ELF-1 (cell line): ENCODE measurements around the gene NUP93.

Source experiments
- DNase-seq: peaks from one replicate; pipeline ENCODE4 v3.0.0-alpha.2; 2016; ENCODE audit warnings: low read depth, low spot score

NUP93 gene

GRCh38 chr16:56729735-56730662, at the start of gene NUP93:
TSS of gene NUP93 (plus strand) at chr16:56730129. CDS start at chr16:56748248, 18,119 bp downstream.
- peak; percentile 87 for DNase-seq

- peak; percentile 91 for DNase-seq
Measured at GRCh38 chr16:56681939-56682702, 47.8 kb upstream of the NUP93 start, which contains the start of gene MT1X. TSS of gene MT1X (plus strand) at chr16:56682470. CDS start at chr16:56682541, 71 bp downstream.

- DNase-seq, result no peak
Measured at GRCh38 chr16:56682703-56683397, 47.1 kb upstream of the NUP93 start.

- no peak for DNase-seq
Measured at GRCh38 chr16:56683424-56684172, 46.3 kb upstream of the NUP93 start.

GRCh38 chr16:56684256-56684925, 45.5 kb upstream of the NUP93 start:
- DNase-seq, result no peak

GRCh38 chr16:56684926-56685590, 44.9 kb upstream of the NUP93 start:
- DNase-seq, result no peak

GRCh38 chr16:56686758-56687157, 43.2 kb upstream of the NUP93 start:
- no peak for DNase-seq

GRCh38 chr16:56688762-56689161, 41.2 kb upstream of the NUP93 start:
- DNase-seq, result no peak

GRCh38 chr16:56689171-56689570, 40.8 kb upstream of the NUP93 start:
- no peak for DNase-seq

- DNase-seq, result no peak
Measured at GRCh38 chr16:56690420-56691122, 39.4 kb upstream of the NUP93 start.

GRCh38 chr16:56691885-56692284, 38.0 kb upstream of the NUP93 start:
- DNase-seq, result peak; percentile 96

- no peak for DNase-seq
Measured at GRCh38 chr16:56695246-56695645, 34.7 kb upstream of the NUP93 start.

GRCh38 chr16:56697456-56698155, 32.3 kb upstream of the NUP93 start:
- DNase-seq, result no peak

GRCh38 chr16:56700195-56700594, 29.7 kb upstream of the NUP93 start:
- no peak for DNase-seq

GRCh38 chr16:56700631-56701030, 29.3 kb upstream of the NUP93 start:
- DNase-seq, result no peak

GRCh38 chr16:56701534-56701933, 28.4 kb upstream of the NUP93 start:
- no peak for DNase-seq

GRCh38 chr16:56702836-56703235, 27.1 kb upstream of the NUP93 start:
- DNase-seq, result no peak

- DNase-seq, result peak; percentile 32
Measured at GRCh38 chr16:56708525-56709442, 21.1 kb upstream of the NUP93 start.
